NCI-H2196 treated with DMSO at 0.1 percent for 48 hours (cell line): ENCODE results near the gene PDE10A.
A peak's percentile ranks its signal among the peaks of the same experiment; 100 is the strongest.
"Not testable (repeated sequence)": the region's sequence is repeated elsewhere in the genome, so short reads cannot be mapped to it uniquely, and the experiment has no call there.

Experiments
- DNase-seq: peaks from one replicate; lab custom pipeline; 2025; ENCODE audit not compliant: unreplicated experiment; lab: John Stamatoyannopoulos, UW

The PDE10A gene

DNA sequence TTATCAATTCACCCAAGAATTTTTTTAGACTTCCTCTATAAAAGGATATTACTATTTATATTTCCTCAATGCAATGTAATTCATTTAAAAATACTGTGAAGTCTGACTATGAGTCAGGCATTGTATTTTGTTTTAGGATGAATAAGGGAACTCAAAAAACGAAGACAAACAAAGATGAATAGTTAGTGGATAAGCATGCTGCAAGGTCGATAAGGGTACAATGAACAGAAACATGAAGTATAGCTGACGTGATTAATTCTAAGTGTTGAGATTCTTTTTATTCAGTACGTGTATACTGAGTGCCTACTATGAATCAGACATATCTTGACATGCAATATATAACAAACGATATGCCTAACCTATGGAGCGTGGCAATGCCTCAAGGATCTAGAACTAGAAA lies 105.4 kb downstream of the PDE10A start:
- no peak for DNase-seq

DNA sequence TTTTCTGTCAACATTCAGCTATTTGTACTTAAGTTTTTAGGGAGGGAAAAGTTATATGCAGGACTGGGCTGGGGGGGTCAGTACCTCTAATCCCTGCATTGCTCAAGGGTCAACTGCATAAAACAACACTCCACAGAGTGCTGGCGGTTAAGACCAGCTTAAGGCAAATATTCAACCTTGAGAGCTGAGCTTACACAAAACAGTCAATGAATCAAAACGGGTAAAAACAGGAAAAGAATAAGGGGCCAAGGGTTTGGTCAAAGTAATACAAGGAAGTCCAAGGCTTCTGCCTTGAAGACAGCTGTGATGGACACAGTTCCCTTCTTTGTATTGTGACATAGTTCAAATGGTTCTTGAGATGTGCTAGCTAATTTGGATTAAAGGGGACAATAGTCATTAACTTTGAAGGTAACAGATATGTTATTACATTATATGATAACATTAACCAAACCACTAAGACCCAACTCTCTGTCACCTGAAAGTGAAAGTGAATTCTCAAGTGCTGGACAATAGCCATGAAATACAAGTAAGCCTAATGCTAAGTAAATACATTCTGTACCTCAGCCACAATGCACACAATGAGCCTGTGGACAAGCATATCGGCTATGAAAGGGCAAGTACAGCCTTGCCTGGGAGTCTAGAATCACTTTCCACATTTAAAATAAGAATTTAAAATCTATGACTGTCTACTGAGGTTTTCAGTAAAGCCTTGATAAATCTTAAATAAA lies 106.8 kb downstream of the PDE10A start:
- peak; percentile 42 for DNase-seq

DNA sequence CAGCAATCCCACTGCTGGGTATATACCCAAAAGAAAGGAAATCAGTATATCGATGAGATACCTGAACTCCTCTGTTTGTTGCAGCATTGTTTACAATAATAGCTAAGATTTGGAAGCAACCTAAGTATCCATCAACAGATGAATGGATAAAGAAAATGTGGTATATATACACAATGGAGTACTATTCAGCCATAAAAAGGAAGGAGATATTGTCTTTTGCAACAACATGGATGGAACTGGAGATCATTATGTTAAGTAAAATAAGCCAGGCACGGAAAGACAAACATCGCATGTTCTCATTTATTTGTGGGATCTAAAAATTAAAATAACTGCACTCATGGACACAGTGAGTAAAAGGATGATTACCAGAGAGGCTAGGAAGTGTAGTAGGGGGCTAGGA lies 108.4 kb downstream of the PDE10A start:
- DNase-seq, result not testable (repeated sequence)

DNA sequence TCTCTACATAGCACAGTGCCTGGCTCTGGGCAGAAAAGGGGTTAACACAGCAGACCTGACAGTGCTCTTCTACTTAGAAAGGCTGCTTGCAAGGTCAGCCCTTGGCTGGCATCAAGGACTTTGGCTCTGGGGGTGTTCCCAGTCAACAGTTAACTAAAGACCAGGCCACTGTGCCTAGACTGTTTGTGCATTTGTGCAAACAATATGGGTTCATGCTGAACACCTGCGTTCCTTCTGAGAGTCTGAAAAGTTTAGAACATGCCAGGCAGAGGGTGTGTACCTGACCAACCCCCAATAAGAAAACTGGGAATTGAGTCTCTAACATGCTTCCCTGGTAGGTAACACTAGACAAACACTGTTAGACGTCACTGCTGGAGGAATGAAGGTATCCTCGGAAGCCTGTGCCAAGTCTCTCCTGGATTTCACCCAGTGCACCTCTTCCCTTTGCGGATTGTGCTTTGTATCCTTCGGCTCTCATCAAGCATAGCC lies 110.7 kb downstream of the PDE10A start:
- DNase-seq, result peak; percentile 12

DNA sequence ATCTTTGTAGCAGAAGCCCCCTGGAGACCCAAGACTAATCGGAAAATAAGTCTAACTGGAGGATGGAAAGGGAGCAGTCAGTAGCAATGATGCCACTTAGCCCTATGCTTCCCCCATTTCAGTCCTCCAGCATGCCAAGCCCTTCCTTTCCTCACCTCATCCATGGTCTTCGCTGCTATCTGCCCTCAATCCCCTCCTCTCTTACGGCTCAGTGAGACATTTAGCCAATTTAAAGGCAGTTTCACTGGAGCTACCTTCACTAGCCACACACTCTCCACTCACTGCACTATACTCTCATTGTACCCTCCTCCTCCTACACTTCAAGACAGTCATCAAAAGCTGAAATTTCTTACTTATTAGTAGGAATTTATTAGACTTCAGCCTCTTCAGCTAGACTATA lies 111.2 kb downstream of the PDE10A start:
- no peak for DNase-seq

DNA sequence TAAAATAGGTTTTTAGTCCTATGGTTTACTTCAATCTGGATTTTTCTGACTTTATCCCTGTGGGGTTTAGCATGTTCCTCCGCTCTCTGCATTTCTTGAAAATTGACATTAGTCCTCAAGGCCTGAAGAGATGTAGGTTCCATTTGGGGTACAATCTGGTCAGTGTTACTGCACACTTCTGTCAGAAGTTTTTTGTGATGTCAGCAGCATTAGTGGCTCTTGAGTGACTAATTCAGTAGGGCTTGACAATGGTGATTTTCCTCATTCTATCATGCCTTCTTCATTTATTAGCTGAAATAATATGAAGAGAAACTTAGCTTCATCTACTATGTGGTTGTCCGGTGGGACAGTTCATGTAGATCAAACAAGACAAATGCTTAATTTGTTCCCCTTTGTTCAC lies 114.6 kb downstream of the PDE10A start:
- no peak for DNase-seq

DNA sequence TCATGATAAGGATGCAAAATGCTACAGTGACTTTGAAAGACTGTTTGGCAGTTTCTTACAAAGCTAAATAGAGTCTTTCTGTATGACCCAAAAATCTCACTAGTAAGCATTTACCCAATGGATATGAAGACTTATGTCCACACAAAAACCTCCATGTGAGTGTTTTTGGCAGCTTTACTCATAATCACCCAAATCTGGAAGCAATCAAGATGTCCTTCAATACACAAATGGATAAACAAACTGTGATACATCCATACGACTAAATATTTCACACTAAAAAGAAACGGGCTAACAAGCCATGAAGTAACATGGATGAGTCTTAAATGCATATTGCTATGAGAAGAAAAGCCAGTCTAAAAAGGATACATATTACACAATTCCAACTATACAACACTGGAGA lies 117.2 kb downstream of the PDE10A start:
- no peak for DNase-seq

DNA sequence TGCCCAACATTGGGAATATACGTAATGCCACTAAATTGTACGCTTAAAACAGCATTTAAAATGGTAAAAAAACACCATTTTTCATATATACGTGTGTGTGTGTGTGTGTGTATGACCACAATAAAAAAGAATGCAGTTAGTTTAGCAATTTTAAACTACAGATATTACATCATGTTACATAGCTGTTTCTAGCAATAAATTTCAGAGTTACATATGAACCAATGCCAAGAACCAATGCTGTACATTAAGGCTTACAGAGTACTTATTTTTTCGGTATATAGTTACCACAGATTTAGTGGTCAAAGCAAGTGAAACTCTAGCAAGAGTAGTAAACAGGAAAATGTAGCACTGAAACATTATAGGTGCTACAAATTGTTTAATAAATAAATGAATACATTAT lies 119.3 kb downstream of the PDE10A start:
- DNase-seq, result no peak

DNA sequence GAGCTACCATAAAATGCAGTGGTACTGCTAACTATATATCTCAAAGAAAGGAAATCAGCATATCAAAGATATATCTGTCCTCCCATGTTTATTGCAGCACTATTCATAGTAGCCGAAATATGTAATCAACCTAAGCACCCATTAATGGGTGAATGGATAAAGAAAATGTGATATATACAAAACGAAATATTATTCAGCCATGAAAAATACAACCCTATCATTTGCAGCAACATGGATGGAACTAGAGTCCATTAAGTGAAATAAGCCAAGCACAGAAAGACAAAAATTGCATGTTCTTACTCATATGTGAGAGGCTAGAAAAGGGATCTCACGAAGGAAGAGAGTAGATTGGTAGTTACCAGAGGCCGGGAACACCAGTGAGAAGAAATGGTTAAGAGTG lies 126.1 kb downstream of the PDE10A start:
- DNase-seq, result no peak

DNA sequence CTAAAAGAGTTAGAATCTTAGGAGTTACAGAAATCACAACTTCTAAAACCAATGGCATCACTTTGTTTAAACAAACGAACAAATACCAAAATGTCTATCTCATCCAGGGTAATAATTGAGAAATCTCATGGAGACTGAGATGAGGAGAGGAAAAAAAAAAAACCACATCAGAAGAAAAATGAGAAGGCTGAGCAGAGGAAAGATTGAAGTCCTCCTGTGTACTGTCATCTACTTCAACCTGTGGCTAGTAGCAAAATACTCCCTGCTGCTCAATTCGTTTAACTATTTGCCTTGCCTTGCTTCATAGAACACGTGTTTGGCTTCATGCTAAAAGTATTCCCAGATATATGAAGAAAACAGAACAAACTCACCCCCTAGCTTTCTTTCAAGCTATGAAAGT lies 143.7 kb downstream of the PDE10A start:
- no peak for DNase-seq

DNA sequence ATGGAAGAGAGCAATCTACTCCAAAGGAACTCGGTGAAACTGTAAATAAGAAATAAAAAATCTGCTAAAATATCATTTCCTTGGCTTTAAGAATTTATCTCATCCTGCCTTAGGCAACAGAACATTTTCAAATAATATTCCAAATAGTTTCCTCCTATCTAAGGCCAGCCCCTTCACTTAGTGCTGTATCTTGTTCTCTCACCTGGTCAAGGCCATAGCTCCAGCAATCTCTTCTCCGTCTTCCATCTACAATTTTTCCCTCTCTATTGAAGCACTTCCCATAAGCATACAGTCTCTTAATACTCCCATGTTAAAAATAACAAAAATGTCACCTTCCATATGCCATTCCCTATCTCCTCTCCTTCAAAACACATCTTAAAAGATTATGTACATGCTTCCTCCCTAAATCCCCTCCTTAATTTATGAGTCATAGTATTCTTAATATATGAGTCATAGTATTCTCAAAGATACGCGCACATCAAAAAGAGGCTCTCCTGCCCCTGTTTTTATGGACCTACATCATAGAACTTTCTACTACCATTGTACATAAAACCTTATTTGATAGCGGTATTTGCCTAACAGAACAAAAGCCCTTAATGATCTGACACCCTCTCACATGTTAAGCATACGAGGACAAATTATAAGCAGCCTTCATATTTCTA lies 146.9 kb downstream of the PDE10A start:
- no peak for DNase-seq

DNA sequence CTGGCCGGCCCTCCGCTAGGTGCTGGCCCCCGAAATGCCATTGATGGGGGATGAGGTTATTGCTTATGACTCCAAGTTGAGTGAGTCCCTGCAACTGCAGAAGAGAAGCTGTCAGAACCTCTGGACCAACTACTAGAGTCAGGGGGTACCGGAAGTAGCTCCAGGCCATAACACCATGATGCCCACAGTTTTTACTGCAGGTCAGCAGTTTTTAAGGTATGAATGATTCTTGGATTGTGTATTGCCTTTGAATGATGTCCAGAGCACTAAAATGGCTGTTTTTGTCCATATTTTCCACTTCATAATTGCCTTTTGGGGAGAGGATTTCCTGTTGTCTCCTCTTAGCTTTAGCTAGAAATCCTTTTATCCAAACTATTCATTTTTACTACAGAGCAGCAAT lies 148.4 kb downstream of the PDE10A start:
- no peak for DNase-seq

DNA sequence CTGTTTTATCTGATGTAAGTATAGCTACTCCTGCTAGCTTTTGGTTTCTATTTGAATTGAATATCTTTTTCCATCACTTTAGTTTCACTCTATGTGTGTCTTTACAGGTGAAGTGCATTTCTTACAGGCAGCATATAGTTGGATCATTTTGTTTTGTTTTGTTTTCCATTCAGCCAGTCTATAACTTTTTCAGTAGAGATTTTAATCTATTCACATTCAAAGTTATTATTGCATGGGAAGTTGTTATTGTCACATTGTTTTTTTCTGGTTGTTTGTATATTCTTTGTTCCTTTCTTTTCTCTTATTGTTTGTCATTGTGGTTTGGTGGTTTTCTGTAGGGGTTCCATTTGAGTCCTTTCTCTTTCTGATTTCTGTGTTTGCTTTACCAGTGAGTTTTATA lies 151.2 kb downstream of the PDE10A start:
- DNase-seq, result no peak

DNA sequence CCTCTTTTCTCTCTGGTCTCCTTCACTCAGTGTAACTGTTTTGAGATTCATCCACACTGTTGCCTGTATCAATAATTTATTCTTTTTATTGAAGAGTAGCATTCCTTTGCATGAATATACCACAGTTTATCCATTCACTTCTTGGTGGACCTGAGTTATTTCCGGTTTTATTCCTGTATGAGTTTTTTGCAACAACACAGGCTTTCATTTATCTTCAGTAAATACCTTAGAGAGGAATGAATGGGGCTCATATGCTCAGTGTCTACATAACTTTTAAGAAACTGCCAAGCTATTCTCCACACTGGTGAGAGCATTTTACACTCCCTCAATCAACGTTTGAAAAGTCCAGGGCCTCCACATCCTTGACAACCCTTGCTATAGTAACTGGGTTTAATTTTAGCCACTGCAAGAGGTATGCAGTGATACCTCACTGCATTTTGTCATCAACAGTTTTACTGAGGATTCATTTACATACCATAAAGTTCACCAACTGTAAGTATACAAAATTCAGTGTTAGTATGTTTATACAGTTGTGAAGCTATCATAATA lies 154.6 kb downstream of the PDE10A start:
- DNase-seq, result no peak

DNA sequence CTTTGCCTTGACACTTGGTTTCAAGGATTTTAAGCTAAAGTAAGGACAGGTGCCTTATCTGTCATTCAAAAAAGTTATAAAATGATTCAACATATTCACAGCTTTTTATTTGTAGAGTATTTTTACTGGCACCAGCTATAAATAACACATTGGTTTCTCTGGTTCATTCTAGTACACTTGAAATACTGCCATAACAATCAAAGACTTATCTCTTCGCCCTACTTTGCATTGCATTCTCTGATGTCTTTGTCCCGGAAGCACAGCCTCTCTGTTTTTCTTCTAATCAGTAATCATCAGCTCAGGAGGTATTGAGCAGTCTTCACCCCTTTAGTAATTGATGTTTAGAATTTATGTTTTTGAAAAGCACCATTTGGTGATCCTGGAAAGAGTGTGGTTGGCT lies 156.4 kb downstream of the PDE10A start:
- DNase-seq, result no peak

DNA sequence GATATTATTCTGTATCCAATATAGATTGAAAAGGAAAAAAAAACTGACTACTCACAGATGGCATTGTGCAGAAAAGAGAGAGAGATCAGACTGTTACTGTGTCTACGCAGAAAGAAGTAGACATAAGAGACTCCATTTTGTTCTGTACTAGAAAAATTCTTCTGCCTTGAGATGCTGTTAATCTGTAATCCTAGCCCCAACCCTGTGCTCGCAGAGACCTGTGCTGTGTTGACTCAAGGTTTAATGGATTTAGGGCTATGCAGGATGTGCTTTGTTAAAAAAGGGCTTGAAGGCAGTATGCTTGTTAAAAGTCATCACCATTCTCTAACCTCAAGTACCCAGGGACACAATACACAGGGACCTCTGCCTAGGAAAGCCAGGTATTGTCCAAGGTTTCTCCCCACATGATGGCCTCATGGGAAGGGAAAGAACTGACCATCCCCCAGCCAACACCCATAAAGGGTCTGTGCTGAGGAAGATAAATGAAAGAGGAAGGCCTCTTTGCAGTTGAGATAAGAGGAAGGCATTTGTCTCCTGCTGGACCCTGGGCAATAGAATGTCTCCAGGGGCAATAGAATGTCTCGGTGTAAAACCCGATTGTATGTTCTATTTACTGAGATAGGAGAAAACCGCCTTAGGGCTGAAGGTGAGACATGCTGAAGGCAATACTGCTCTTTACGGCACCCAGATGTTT lies 162.7 kb downstream of the PDE10A start:
- DNase-seq, result not testable (repeated sequence)

DNA sequence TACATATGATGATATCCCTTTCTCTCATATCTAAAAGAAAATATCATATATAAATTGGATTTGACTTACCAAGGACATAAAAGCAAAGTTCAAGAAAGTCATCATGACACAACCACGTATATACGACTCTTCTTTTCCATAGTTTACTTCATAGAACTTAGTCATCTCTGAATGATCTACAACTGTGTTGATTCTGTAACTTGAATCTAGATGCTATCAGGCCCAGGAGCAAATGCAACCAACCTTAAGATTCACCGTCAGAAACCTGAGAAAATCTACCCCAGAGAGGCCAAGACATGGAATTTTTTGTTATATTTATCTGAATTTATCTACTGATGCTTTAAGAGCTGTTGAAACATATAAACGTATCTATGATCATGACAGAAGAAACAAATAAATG lies 165.6 kb downstream of the PDE10A start:
- no peak for DNase-seq

DNA sequence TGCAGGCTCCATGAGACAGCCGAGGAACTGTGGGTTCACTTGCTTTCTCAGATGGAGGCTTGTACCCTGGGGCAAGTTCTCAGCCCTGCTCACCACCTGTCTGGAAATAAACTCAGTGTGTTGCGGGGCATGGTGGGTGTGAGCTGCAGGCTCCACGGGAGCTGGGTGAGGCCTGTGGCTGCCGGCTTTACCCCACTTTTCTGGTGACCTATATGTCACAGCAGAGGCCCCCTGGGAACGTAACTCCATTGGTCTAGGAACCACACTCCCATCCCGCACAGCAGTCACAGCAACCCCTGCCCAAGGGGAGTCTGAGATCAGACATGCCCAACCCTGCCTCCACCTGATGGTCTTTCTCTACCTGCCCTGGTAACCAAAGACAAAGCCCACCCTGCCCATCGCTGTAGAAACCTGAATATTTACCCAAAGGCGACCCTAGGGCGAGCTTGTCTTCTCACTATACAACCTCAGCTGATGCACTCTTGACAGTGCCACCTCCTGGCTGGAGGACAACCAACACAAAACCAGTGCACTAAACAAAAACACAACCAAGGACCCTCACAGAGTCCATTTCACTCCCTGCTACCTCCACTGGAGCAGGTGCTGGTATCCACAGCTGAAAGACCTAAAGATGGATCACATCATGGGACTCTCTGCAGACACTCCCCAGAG lies 174.3 kb downstream of the PDE10A start:
- no peak for DNase-seq

DNA sequence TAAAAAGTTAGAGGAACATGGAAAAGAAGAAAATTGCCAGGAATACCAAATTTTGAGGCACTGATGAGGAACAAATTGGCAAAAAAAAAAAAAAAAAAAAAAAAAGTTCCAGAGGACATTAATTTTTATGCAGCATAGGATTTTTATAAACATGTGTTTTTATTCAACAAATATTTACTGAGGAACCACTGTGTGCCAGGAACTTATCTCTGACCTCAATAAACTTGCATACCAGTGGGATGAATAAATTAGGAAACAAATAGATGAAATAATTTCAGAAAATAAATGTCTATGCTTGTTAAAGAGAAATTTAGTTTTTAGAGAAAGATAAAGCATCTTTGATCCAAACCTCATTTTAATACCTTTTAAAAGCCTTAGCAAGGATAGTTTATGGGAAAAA lies 175.1 kb downstream of the PDE10A start:
- no peak for DNase-seq

DNA sequence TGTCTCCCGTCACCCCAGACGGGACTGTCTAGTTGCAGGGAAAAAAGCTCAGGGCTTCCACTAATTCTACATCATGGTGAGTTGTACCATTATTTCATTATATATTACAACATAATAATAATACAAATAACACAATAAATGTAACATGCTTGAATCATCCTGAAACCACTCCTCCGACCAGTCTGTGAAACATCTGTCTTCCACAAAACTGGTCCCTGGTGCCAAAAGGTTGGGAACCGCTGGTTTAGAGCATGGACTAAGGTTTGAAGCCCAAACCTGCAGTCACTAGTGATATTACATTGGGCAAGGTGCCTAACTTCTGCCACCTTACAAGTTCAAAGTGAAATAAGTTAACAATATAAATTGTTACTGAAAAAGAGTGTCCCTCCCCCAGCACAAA lies 175.7 kb downstream of the PDE10A start:
- DNase-seq, result no peak
